SK-N-SH (cell line): ENCODE results near the gene DYNLL1. TPM values are rescaled to one million over a fixed set of nuclear protein-coding genes. Genes with fewer than 3 reads are reported as not detected.

Source experiments
- CTCF ChIA-PET: fragments of 300-600, 350-600 bp; formaldehyde crosslinking; extraction: SDS; loops from one replicate; lab custom pipeline; 2021; lab: Yijun Ruan, JAX
- POLR2A ChIA-PET: fragments of 350-600 bp; sonication (Branson Sonifier 250); formaldehyde crosslinking; extraction: SDS; loops from one replicate; lab custom pipeline; 2020; ENCODE audit warnings: antibody characterized with exemption, inconsistent platforms; lab: Yijun Ruan, JAX
- DNase-seq: peaks from one replicate; pipeline ENCODE4 v3.0.0; 2012
- H2AFZ ChIP-seq: fragments of 200-600 bp; sonication (generic); 2 replicates; pipeline ENCODE4 v1.8.1; 2016; ENCODE audit warnings: antibody characterized with exemption, mild to moderate bottlenecking, low read depth
- H3F3A ChIP-seq: fragments of 200-600 bp; sonication (generic); replicated peaks from 2 replicates; pipeline ENCODE3; 2016; ENCODE audit warnings: antibody characterized with exemption, mild to moderate bottlenecking; ENCODE audit not compliant: insufficient read depth
- H3K27ac ChIP-seq, 2 experiments: fragments of 200-500 bp in 1 of 2; fragments of 200-600 bp in 1 of 2; sonication (Bioruptor generic) in 1 of 2; sonication (generic), shearing (Covaris generic) in 1 of 2; 2 replicates each; pipeline versions ENCODE4 v1.5.1 to v1.6.1; 2014 to 2016; ENCODE audit warnings: low read depth in 2 of 2, inconsistent platforms in 1 of 2, low read length in 1 of 2, mild to moderate bottlenecking in 1 of 2, mixed read lengths in 1 of 2
- H3K27me3 ChIP-seq: fragments of 200-600 bp; sonication (generic), shearing (Covaris generic); 2 replicates; pipeline ENCODE4 v1.6.1; 2016; ENCODE audit warnings: mixed run types; ENCODE audit not compliant: insufficient read depth
- H3K36me3 ChIP-seq, 2 experiments: fragments of 200-500 bp in 1 of 2; fragments of 200-600 bp in 1 of 2; sonication (Bioruptor generic) in 1 of 2; sonication (generic) in 1 of 2; replicated peaks in 1 of 2; 2 replicates each; pipeline versions ENCODE3 to v1.5.1; 2014 to 2016; ENCODE audit warnings: low read length in 1 of 2, mild to moderate bottlenecking in 1 of 2; ENCODE audit not compliant: insufficient read depth in 2 of 2, control insufficient read depth in 1 of 2
- H3K4me1 ChIP-seq, 2 experiments: fragments of 200-500 bp in 1 of 2; fragments of 200-600 bp in 1 of 2; sonication (Bioruptor generic) in 1 of 2; sonication (generic), shearing (Covaris generic) in 1 of 2; 2 replicates each; pipeline versions ENCODE4 v1.5.1 to v1.6.1; 2014 to 2016; ENCODE audit warnings: low read depth in 1 of 2, low read length in 1 of 2, mixed run types in 1 of 2; ENCODE audit not compliant: insufficient read depth in 2 of 2, control insufficient read depth in 1 of 2
- H3K4me2 ChIP-seq: fragments of 200-600 bp; sonication (generic), shearing (Covaris generic); 2 replicates; pipeline ENCODE4 v1.6.1; 2017; ENCODE audit warnings: mixed run types
- H3K4me3 ChIP-seq, 2 experiments: fragments of 200-500 bp in 1 of 2; fragments of 200-600 bp in 1 of 2; sonication (Bioruptor generic) in 1 of 2; sonication (generic), shearing (Covaris generic) in 1 of 2; 2 replicates each; pipeline versions ENCODE4 v1.5.1 to v1.8.1; 2014 to 2016; ENCODE audit warnings: low read depth in 2 of 2, inconsistent platforms in 1 of 2, low read length in 1 of 2, mild to moderate bottlenecking in 1 of 2, mixed read lengths in 1 of 2, moderate library complexity in 1 of 2
- H3K79me2 ChIP-seq: fragments of 200-600 bp; sonication (generic); 2 replicates; pipeline ENCODE4 v1.8.1; 2017; ENCODE audit warnings: mild to moderate bottlenecking; ENCODE audit not compliant: insufficient read depth
- H3K9ac ChIP-seq: fragments of 200-600 bp; sonication (generic); 2 replicates; pipeline ENCODE4 v1.6.1; 2017; ENCODE audit warnings: mixed run types
- H3K9me2 ChIP-seq: fragments of 200-600 bp; sonication (generic); 2 replicates; pipeline ENCODE4 v1.6.1; 2017; ENCODE audit warnings: mixed run types
- H3K9me3 ChIP-seq: fragments of 200-600 bp; sonication (generic); 2 replicates; pipeline ENCODE4 v1.6.1; 2017; ENCODE audit warnings: mixed run types, mild to moderate bottlenecking, moderate library complexity
- H4K20me1 ChIP-seq: fragments of 200-600 bp; sonication (generic); 2 replicates; pipeline ENCODE4 v1.6.1; 2017; ENCODE audit warnings: mild to moderate bottlenecking, mixed run types; ENCODE audit not compliant: insufficient read depth
- CHD2 ChIP-seq: fragments of 150-350 bp; IDR thresholded peaks from 2 replicates; pipeline ENCODE4 v1.6.1; 2018; ENCODE audit warnings: low read length; ENCODE audit not compliant: partially characterized antibody
- ELF1 ChIP-seq: IDR thresholded peaks from 2 replicates; pipeline ENCODE4 v1.4.0; 2012
- EP300 ChIP-seq, 2 experiments: IDR thresholded peaks; 2 replicates each; pipeline versions ENCODE4 v1.4.0 to v1.6.1; 2012; ENCODE audit warnings: borderline replicate concordance in 1 of 2, low read depth in 1 of 2, low read length in 1 of 2
- GABPA ChIP-seq: IDR thresholded peaks from 2 replicates; pipeline ENCODE4 v1.4.0; 2012; ENCODE audit warnings: low read depth, mild to moderate bottlenecking
- RFX5 ChIP-seq: IDR thresholded peaks from 2 replicates; pipeline ENCODE4 v1.6.1; 2012; ENCODE audit warnings: mild to moderate bottlenecking, improper control_type of control experiment, low read length
- RXRA ChIP-seq: IDR thresholded peaks from 2 replicates; pipeline ENCODE4 v1.4.0; 2012; ENCODE audit warnings: low read depth, mild to moderate bottlenecking, borderline replicate concordance
- SMC3 ChIP-seq: IDR thresholded peaks from 2 replicates; pipeline ENCODE4 v1.6.1; 2012; ENCODE audit warnings: low read depth, low read length, improper control_type of control experiment
- WGBS: methylation state at CpG from one replicate; pipeline ENCODE4 v1.1.6; 2017; ENCODE audit warnings: low lambda C conversion rate; 5-methylcytosine and 5-hydroxymethylcytosine counted together
- polyA plus RNA-seq, 3 experiments: library from polyadenylated mRNA; depleted of rRNA; stranded (reverse); fragments of >200 nt; gene quantifications; 2 replicates each; pipeline ENCODE4 v1.2.3, GENCODE V29; 2012
- TF ChIP-seq, protein P1 (sequence below): IDR thresholded peaks from 2 replicates; pipeline ENCODE4 v1.4.0; 2012; ENCODE audit warnings: low read depth, borderline replicate concordance
- TF ChIP-seq, protein P2 (sequence below): fragments of 150-350 bp; IDR thresholded peaks from 2 replicates; pipeline ENCODE4 v1.6.1; 2017; ENCODE audit warnings: antibody characterized with exemption, low read length, low read depth, borderline replicate concordance
- TF ChIP-seq, protein P3 (sequence below): IDR thresholded peaks from 2 replicates; pipeline ENCODE4; 2012
- TF ChIP-seq, protein P4 (sequence below): IDR thresholded peaks from 2 replicates; pipeline ENCODE4 v1.4.0; 2012; ENCODE audit warnings: low read depth, borderline replicate concordance

The DYNLL1 gene
- polyA plus RNA-seq, 1 of the 3 experiments (the other 2 are of a cell fraction), result 607 TPM

DNA sequence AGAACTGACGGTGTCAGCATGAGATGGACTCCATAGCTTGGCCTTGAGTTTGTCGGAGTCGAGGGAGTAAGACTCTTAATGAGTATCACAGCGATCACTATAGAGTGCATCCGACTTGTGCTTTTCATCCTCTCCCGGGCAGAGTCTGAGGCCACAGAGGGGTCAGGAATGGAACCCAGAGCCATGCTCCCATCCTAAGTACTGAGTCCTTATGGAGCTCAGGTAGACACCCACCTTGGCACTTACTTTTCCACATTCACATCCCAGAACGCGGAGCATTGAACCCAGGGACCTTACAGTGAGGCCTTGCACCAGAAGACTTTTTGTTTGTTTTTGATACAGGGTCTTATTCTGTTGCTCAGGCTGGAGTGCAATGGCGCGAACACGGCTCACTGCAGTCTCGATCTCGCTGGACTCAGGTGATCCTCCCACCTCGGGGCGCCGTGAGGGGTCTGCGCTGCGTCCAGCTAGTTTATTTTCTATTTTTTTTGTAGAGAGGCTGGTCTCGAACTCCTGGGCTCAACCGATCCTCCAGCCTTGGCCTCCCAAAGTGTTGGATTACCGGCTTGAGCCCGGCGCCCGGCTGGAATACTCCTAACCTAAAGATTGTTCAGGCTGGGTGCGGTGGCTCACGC is 25.6 kb upstream of the DYNLL1 start:
- Histone ChIP-seq H4K20me1 (peaks cover 38% of the 10 kb centered on the region), H3K9me3 (no peaks in the 10 kb centered on the region), H3K4me1 (peaks cover 0 to 8% of the 10 kb centered on the region in 2 experiments; a peak in 1 of 4 replicates), H3K27me3 (no peaks in the 10 kb centered on the region), H3K4me3 (peak overlapping the region; percentile 78 to 88), H3K9me2 (no peaks in the 10 kb centered on the region), H3K27ac (peak overlapping the region in 1 of 2 experiments; percentile 33; a peak in 2 of 4 replicates), H3K9ac (peak overlapping the region; percentile 87; the same call in 1 of the 2 replicates), H3K36me3 (peaks cover 6 to 11% of the 10 kb centered on the region in 2 experiments), H3K79me2 (peaks cover 70% of the 10 kb centered on the region), H2AFZ (peak overlapping the region; percentile 93), H3K4me2 (peak overlapping the region; percentile 88)
- WGBS, result 76% methylated on average over 21 of the region's 26 CpGs
- TF ChIP-seq, protein P1, sequence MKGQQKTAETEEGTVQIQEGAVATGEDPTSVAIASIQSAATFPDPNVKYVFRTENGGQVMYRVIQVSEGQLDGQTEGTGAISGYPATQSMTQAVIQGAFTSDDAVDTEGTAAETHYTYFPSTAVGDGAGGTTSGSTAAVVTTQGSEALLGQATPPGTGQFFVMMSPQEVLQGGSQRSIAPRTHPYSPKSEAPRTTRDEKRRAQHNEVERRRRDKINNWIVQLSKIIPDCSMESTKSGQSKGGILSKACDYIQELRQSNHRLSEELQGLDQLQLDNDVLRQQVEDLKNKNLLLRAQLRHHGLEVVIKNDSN, result no peak
- TF ChIP-seq ELF1 (no peak), CHD2 (no peak)
- TF ChIP-seq, protein P2, sequence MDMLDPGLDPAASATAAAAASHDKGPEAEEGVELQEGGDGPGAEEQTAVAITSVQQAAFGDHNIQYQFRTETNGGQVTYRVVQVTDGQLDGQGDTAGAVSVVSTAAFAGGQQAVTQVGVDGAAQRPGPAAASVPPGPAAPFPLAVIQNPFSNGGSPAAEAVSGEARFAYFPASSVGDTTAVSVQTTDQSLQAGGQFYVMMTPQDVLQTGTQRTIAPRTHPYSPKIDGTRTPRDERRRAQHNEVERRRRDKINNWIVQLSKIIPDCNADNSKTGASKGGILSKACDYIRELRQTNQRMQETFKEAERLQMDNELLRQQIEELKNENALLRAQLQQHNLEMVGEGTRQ, result no peak
- TF ChIP-seq, protein P3, sequence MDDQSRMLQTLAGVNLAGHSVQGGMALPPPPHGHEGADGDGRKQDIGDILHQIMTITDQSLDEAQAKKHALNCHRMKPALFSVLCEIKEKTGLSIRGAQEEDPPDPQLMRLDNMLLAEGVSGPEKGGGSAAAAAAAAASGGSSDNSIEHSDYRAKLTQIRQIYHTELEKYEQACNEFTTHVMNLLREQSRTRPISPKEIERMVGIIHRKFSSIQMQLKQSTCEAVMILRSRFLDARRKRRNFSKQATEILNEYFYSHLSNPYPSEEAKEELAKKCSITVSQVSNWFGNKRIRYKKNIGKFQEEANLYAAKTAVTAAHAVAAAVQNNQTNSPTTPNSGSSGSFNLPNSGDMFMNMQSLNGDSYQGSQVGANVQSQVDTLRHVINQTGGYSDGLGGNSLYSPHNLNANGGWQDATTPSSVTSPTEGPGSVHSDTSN, result no peak
- TF ChIP-seq, all 33 proteins: peak for 0
- POLR2A ChIA-PET, result interaction anchor here (0.5 to 1.8 kb wide), 3 partner anchors 26 to 59 kb away, joined by 3 to 4 read pairs (median 4); partner anchors contain the start of gene COQ5
- no peak for DNase-seq
- peaks cover 22% of the 10 kb centered on the region for H3F3A ChIP-seq
- CTCF ChIA-PET, result interaction anchor here (0.6 to 5.3 kb wide), 15 partner anchors 9 to 168 kb away, joined by 3 to 52 read pairs (median 5); partner anchors contain the start of genes COX6A1, DYNLL1, RNF10 and SIRT4

DNA sequence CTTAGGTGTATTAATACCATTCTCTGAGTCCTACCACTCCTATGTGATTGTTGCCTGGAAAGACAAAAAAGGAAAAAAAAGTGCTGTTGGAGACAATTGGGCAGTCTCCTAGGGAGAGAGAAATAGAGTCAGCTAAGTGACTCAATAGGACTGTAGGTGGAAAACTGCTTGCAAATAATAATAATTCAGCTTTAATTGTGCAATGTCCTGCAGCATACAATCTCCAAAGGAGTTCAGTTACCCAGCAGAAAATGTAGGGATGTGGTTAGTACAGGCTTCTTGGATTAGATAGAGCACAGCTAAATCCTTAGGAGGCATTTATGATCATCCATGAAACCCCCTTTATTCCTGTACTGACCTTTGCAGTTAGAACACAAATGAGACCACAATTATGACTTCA is 23.4 kb upstream of the DYNLL1 start:
- peaks cover 15% of the 10 kb centered on the region for H4K20me1 ChIP-seq
- no peaks in the 10 kb centered on the region for H3K27me3 ChIP-seq
- peaks cover 20% of the 10 kb centered on the region for H3F3A ChIP-seq
- H3K27ac ChIP-seq, result no peak overlapping the region
- H3K9ac ChIP-seq, result no peak overlapping the region
- no peak overlapping the region for H3K4me2 ChIP-seq
- ChIA-PET CTCF (interaction anchor here (0.7 to 1.1 kb wide), 2 partner anchors 35 to 43 kb away, joined by 3 read pairs; partner anchors contain the start of gene COX6A1), POLR2A (no interaction called here)
- H3K36me3 ChIP-seq, result no peaks in the 10 kb centered on the region
- H3K79me2 ChIP-seq, result peaks cover 48% of the 10 kb centered on the region
- H3K4me1 ChIP-seq, result peaks cover 0 to 10% of the 10 kb centered on the region in 2 experiments; a peak in 1 of 4 replicates
- no peak overlapping the region for H3K4me3 ChIP-seq
- H3K9me3 ChIP-seq, result no peaks in the 10 kb centered on the region
- no peaks in the 10 kb centered on the region for H3K9me2 ChIP-seq
- no peak overlapping the region for H2AFZ ChIP-seq
- no peak for TF ChIP-seq RFX5
- TF ChIP-seq RXRA, result no peak
- no peak for TF ChIP-seq SMC3
- TF ChIP-seq GABPA, result no peak
- TF ChIP-seq, protein P4, sequence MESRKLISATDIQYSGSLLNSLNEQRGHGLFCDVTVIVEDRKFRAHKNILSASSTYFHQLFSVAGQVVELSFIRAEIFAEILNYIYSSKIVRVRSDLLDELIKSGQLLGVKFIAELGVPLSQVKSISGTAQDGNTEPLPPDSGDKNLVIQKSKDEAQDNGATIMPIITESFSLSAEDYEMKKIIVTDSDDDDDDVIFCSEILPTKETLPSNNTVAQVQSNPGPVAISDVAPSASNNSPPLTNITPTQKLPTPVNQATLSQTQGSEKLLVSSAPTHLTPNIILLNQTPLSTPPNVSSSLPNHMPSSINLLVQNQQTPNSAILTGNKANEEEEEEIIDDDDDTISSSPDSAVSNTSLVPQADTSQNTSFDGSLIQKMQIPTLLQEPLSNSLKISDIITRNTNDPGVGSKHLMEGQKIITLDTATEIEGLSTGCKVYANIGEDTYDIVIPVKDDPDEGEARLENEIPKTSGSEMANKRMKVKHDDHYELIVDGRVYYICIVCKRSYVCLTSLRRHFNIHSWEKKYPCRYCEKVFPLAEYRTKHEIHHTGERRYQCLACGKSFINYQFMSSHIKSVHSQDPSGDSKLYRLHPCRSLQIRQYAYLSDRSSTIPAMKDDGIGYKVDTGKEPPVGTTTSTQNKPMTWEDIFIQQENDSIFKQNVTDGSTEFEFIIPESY, result no peak
- TF ChIP-seq EP300 (IDR thresholded peaks at IDR 0.05; ENCODE audit: borderline replicate concordance in 1 of 2, low read depth in 1 of 2, low read length in 1 of 2), result no peak
- TF ChIP-seq, protein P3, result no peak
- DNase-seq, result no peak
